HL-60 (cell line): ENCODE data around the gene NEK8.

Source experiments
- DNase-seq, 2 experiments: peaks; one replicate each; pipeline ENCODE4 v3.0.0-alpha.2; 2010 to 2020; ENCODE audit warnings: low read depth in 1 of 2, low spot score in 1 of 2
- H3K27ac ChIP-seq: fragments of 250-450 bp; sonication (Bioruptor Pico); replicated peaks from 2 replicates; pipeline ENCODE4 v1.5.1; 2020; ENCODE audit warnings: mild to moderate bottlenecking, moderate library complexity
- H3K27me3 ChIP-seq: fragments of 250-450 bp; sonication (Bioruptor Pico); 2 replicates; pipeline ENCODE4 v1.5.1; 2021; ENCODE audit warnings: mild to moderate bottlenecking, moderate library complexity; ENCODE audit not compliant: insufficient read depth, poor library complexity, severe bottlenecking
- H3K4me3 ChIP-seq: replicated peaks from 2 replicates; pipeline ENCODE4 v1.5.1; 2011; ENCODE audit warnings: mild to moderate bottlenecking, control low read depth, low read length; ENCODE audit not compliant: insufficient read depth
- CTCF ChIP-seq: IDR thresholded peaks from one replicate; pipeline ENCODE4 v1.5.1; 2011; ENCODE audit warnings: low read length, control low read depth, inconsistent platforms; ENCODE audit not compliant: insufficient read depth
- GABPA ChIP-seq: IDR thresholded peaks from 2 replicates; pipeline ENCODE4 v1.6.1; 2012; ENCODE audit warnings: low read depth
- POLR2AphosphoS5 ChIP-seq: IDR thresholded peaks from 2 replicates; pipeline ENCODE4 v1.6.1; 2012; ENCODE audit warnings: low read depth
- REST ChIP-seq: IDR thresholded peaks from 2 replicates; pipeline ENCODE4 v1.6.1; 2012; ENCODE audit warnings: low read depth; ENCODE audit not compliant: insufficient replicate concordance
- SPI1 ChIP-seq: IDR thresholded peaks from 2 replicates; pipeline ENCODE4 v1.6.1; 2012; ENCODE audit warnings: low read depth, mild to moderate bottlenecking, borderline replicate concordance

NEK8 gene

GRCh38 chr17:28729950-28730330 is 1.4 kb downstream of the NEK8 start:
- H3K27ac ChIP-seq: no peak overlapping the region
- no peak for DNase-seq
- no peaks in the 10 kb centered on the region for H3K27me3 ChIP-seq
- H3K4me3 ChIP-seq: no peak overlapping the region
- no peak for TF ChIP-seq POLR2AphosphoS5
- no peak for TF ChIP-seq SPI1
- TF ChIP-seq CTCF: no peak
- TF ChIP-seq GABPA: no peak
- TF ChIP-seq REST: no peak

GRCh38 chr17:28733346-28733745 is 4.8 kb downstream of the NEK8 start:
- no peak overlapping the region for H3K4me3 ChIP-seq
- no peaks in the 10 kb centered on the region for H3K27me3 ChIP-seq
- TF ChIP-seq POLR2AphosphoS5 (no peak), GABPA (no peak), SPI1 (no peak), REST (no peak)
- no peak overlapping the region for H3K27ac ChIP-seq
- no peak for DNase-seq

GRCh38 chr17:28734712-28735241 is 6.2 kb downstream of the NEK8 start:
- H3K4me3 ChIP-seq: no peak overlapping the region
- no peaks in the 10 kb centered on the region for H3K27me3 ChIP-seq
- no peak for DNase-seq
- no peak overlapping the region for H3K27ac ChIP-seq
- TF ChIP-seq GABPA: no peak
- no peak for TF ChIP-seq CTCF
- no peak for TF ChIP-seq POLR2AphosphoS5
- no peak for TF ChIP-seq SPI1
- no peak for TF ChIP-seq REST
